IMR-90 (cell line): ENCODE measurements around the gene GFPT1. TPM values are rescaled to one million over a fixed set of nuclear protein-coding genes. Genes with fewer than 3 reads are reported as not detected.

Experiments
- ATAC-seq: fragments of 200-7000 bp; cut with Tn5 transposase; 2 replicates; pipeline ENCODE4 v1.9.1; 2020; ENCODE audit warnings: low read depth, mild to moderate bottlenecking, moderate library complexity
- BruUV-seq: library from RNA; stranded (reverse); fragments of 400-500 nt; replicated peaks from 2 replicates; lab custom pipeline; 2021; lab: Mats Ljungman, UMichigan
- CTCF ChIA-PET: fragments of 300-600 bp; formaldehyde crosslinking; extraction: SDS; loops from one replicate; lab custom pipeline; 2021; ENCODE audit warnings: antibody characterized with exemption; lab: Yijun Ruan, JAX
- POLR2A ChIA-PET: fragments of 300-600 bp; sonication (Branson Sonifier 250); formaldehyde crosslinking; loops from one replicate; lab custom pipeline; 2022; ENCODE audit warnings: antibody characterized with exemption; ENCODE audit not compliant: unreplicated experiment; lab: Charles Lee
- DNase-seq: peaks from one replicate; pipeline ENCODE4 v3.0.0; 2013
- H2AFZ ChIP-seq: replicated peaks from 2 replicates; pipeline ENCODE3; 2013; ENCODE audit warnings: low read length, mild to moderate bottlenecking; ENCODE audit not compliant: poor library complexity
- H2AK5ac ChIP-seq: 2 replicates; pipeline ENCODE4 v1.6.1; 2013; ENCODE audit warnings: low read depth, low read length, inconsistent platforms
- H2AK9ac ChIP-seq: replicated peaks from 2 replicates; pipeline ENCODE3; 2013; ENCODE audit warnings: mild to moderate bottlenecking, low read depth, low read length, moderate library complexity; ENCODE audit not compliant: poor library complexity
- H2BK120ac ChIP-seq: 2 replicates; pipeline ENCODE4 v1.6.1; 2013; ENCODE audit warnings: low read depth, low read length, inconsistent platforms
- H2BK15ac ChIP-seq: 3 replicates; pipeline ENCODE4 v1.6.1; 2013; ENCODE audit warnings: low read depth, low read length, inconsistent platforms
- H2BK20ac ChIP-seq: 2 replicates; pipeline ENCODE4 v1.6.1; 2013; ENCODE audit warnings: low read depth, mild to moderate bottlenecking, inconsistent platforms, low read length, moderate library complexity
- H2BK5ac ChIP-seq: 2 replicates; pipeline ENCODE4 v1.6.1; 2013; ENCODE audit warnings: mild to moderate bottlenecking, low read depth, low read length, inconsistent platforms; ENCODE audit not compliant: poor library complexity, severe bottlenecking
- H3K14ac ChIP-seq: replicated peaks from 2 replicates; pipeline ENCODE4 v1.6.1; 2013; ENCODE audit warnings: low read depth, low read length, inconsistent platforms
- H3K18ac ChIP-seq: 2 replicates; pipeline ENCODE4 v1.6.1; 2013; ENCODE audit warnings: low read depth, low read length, control low read depth
- H3K23ac ChIP-seq: 2 replicates; pipeline ENCODE4 v1.6.1; 2013; ENCODE audit warnings: low read depth, low read length, inconsistent platforms
- H3K27ac ChIP-seq: 2 replicates; pipeline ENCODE4 v1.5.1; 2013; ENCODE audit warnings: mild to moderate bottlenecking, control low read depth, low read length; ENCODE audit not compliant: insufficient read depth
- H3K27me3 ChIP-seq: 2 replicates; pipeline ENCODE4 v1.6.1; 2013; ENCODE audit warnings: low read length; ENCODE audit not compliant: control insufficient read depth, insufficient read depth
- H3K36me3 ChIP-seq: 2 replicates; pipeline ENCODE4 v1.6.1; 2013; ENCODE audit warnings: low read length, mixed read lengths; ENCODE audit not compliant: control insufficient read depth, insufficient read depth
- H3K4ac ChIP-seq: 2 replicates; pipeline ENCODE4 v1.6.1; 2013; ENCODE audit warnings: low read depth, low read length, inconsistent platforms
- H3K4me1 ChIP-seq: 2 replicates; pipeline ENCODE4 v1.6.1; 2013; ENCODE audit warnings: low read length, mixed read lengths; ENCODE audit not compliant: control insufficient read depth, insufficient read depth
- H3K4me2 ChIP-seq: 2 replicates; pipeline ENCODE4 v1.6.1; 2013; ENCODE audit warnings: low read depth, mild to moderate bottlenecking, control low read depth, low read length, moderate library complexity
- H3K4me3 ChIP-seq: 2 replicates; pipeline ENCODE4 v1.5.1; 2013; ENCODE audit warnings: low read depth, mild to moderate bottlenecking, control low read depth, low read length, moderate library complexity; ENCODE audit not compliant: insufficient read depth
- H3K56ac ChIP-seq: 2 replicates; pipeline ENCODE4 v1.6.1; 2013; ENCODE audit warnings: low read length, inconsistent platforms; ENCODE audit not compliant: insufficient read depth; ENCODE audit errors: extremely low read depth
- H3K79me1 ChIP-seq, 2 experiments: 2 replicates each; pipeline ENCODE4 v1.6.1; 2013; ENCODE audit warnings: low read length in 2 of 2, inconsistent platforms in 1 of 2, low read depth in 1 of 2
- H3K9ac ChIP-seq: 2 replicates; pipeline ENCODE4 v1.6.1; 2013; ENCODE audit warnings: low read depth, low read length, control low read depth
- H3K9me1 ChIP-seq: 2 replicates; pipeline ENCODE4 v1.6.1; 2013; ENCODE audit warnings: low read length, inconsistent platforms; ENCODE audit not compliant: insufficient read depth
- H3K9me3 ChIP-seq: 2 replicates; pipeline ENCODE4 v1.6.1; 2013; ENCODE audit warnings: low read length; ENCODE audit not compliant: control insufficient read depth, insufficient read depth
- H4K20me1 ChIP-seq: 2 replicates; pipeline ENCODE4 v1.6.1; 2013; ENCODE audit warnings: low read length, inconsistent platforms; ENCODE audit not compliant: insufficient read depth
- H4K5ac ChIP-seq: 2 replicates; pipeline ENCODE4 v1.6.1; 2013; ENCODE audit warnings: mild to moderate bottlenecking, low read depth, low read length, control low read depth
- H4K8ac ChIP-seq, 2 experiments: 2 replicates each; pipeline ENCODE4 v1.6.1; 2013; ENCODE audit warnings: low read depth in 2 of 2, low read length in 2 of 2, control low read depth in 1 of 2, inconsistent platforms in 1 of 2
- H4K91ac ChIP-seq: 2 replicates; pipeline ENCODE4 v1.6.1; 2013; ENCODE audit warnings: low read depth, low read length, inconsistent platforms; ENCODE audit not compliant: insufficient read depth
- BHLHE40 ChIP-seq: fragments of 150-350 bp; IDR thresholded peaks from 2 replicates; pipeline ENCODE4 v1.6.1; 2016; ENCODE audit warnings: mild to moderate bottlenecking, low read depth, low read length
- CEBPB ChIP-seq: IDR thresholded peaks from 2 replicates; pipeline ENCODE4 v1.6.1; 2012; ENCODE audit warnings: low read depth, low read length, improper control_type of control experiment
- ELK1 ChIP-seq: fragments of 150-350 bp; IDR thresholded peaks from 2 replicates; pipeline ENCODE4 v1.6.1; 2016; ENCODE audit warnings: low read depth, mild to moderate bottlenecking, low read length, moderate library complexity, borderline replicate concordance
- MAFK ChIP-seq: IDR thresholded peaks from 2 replicates; pipeline ENCODE4 v1.6.1; 2012; ENCODE audit warnings: low read depth, low read length, improper control_type of control experiment
- MXI1 ChIP-seq: IDR thresholded peaks from 2 replicates; pipeline ENCODE4 v1.6.1; 2012; ENCODE audit warnings: low read depth, mild to moderate bottlenecking, low read length, moderate library complexity, borderline replicate concordance
- NFE2L2 ChIP-seq: fragments of 150-350 bp; IDR thresholded peaks from 2 replicates; pipeline ENCODE4 v1.6.1; 2016; ENCODE audit warnings: low read depth, mild to moderate bottlenecking, low read length
- POLR2A ChIP-seq: IDR thresholded peaks from 2 replicates; pipeline ENCODE4 v1.6.1; 2012; ENCODE audit warnings: mild to moderate bottlenecking, low read depth, low read length
- RAD21 ChIP-seq: IDR thresholded peaks from 2 replicates; pipeline ENCODE4 v1.6.1; 2012; ENCODE audit warnings: low read length, improper control_type of control experiment
- RCOR1 ChIP-seq: IDR thresholded peaks from 2 replicates; pipeline ENCODE4 v1.6.1; 2012; ENCODE audit warnings: mild to moderate bottlenecking, low read length, improper control_type of control experiment; ENCODE audit not compliant: insufficient replicate concordance
- USF2 ChIP-seq: fragments of 150-350 bp; IDR thresholded peaks from 2 replicates; pipeline ENCODE4 v1.6.1; 2017; ENCODE audit warnings: mild to moderate bottlenecking, antibody characterized with exemption, low read length, low read depth
- WGBS, 2 experiments: methylation state at CpG; one replicate each; pipeline versions ENCODE4 v1.1.5 to v1.1.7; 2013; ENCODE audit warnings: missing lambda C conversion rate in 2 of 2; ENCODE audit not compliant: insufficient read length in 1 of 2; ENCODE audit errors: extremely low coverage in 2 of 2; 5-methylcytosine and 5-hydroxymethylcytosine counted together
- dilution Hi-C: fragments of 300-500 bp; cut with HindIII; formaldehyde crosslinking; loops from one replicate; pipeline ENCODE4 v1.14.3; 2018; ENCODE audit warnings: low sequenced_read_pairs; ENCODE audit not compliant: unreplicated experiment
- in situ Hi-C: fragments of 300-500 bp; cut with MboI; formaldehyde crosslinking; loops from 3 replicates; pipeline ENCODE4 v1.14.3; 2019; ENCODE audit warnings: low sequenced_read_pairs, inconsistent platforms, mixed read lengths
- intact Hi-C: fragments of 100-400 bp; cut with micrococcal nuclease; formaldehyde crosslinking; loops from 2 replicates; pipeline ENCODE4 v1.10.0; 2022
- polyA plus RNA-seq, 3 experiments: library from polyadenylated mRNA; depleted of rRNA; stranded (reverse); fragments of >200 nt; gene quantifications; 2 replicates each; pipeline ENCODE4 v1.2.3, GENCODE V29; 2012; ENCODE audit warnings: low replicate concordance in 1 of 3
- total RNA-seq: library from RNA; depleted of rRNA; stranded (reverse); fragments of >200 nt; gene quantifications from 2 replicates; pipeline ENCODE4 v1.2.3, GENCODE V29; 2012

Gene GFPT1
- total and polyA plus RNA-seq, 2 of the 4 experiments (the other 2 are of a cell fraction), result 23.5 to 52.9 TPM

GRCh38 chr2:69278366-69278765 is 108.7 kb downstream of the GFPT1 start (continued):
- no peak for TF ChIP-seq USF2
- TF ChIP-seq MAFK, result no peak
- no peak for TF ChIP-seq BHLHE40
- TF ChIP-seq POLR2A, result no peak
- no peak for TF ChIP-seq RCOR1
- TF ChIP-seq CEBPB, result no peak
- no peak for TF ChIP-seq RAD21

- Histone ChIP-seq H4K91ac (no peak overlapping the region), H2BK5ac (no peak overlapping the region), H3K14ac (no peak overlapping the region), H3K4me3 (no peak overlapping the region), H2AK9ac (no peak overlapping the region), H2BK120ac (no peak overlapping the region), H3K4me2 (no peak overlapping the region), H2AK5ac (no peak overlapping the region), H2BK15ac (0 out of 3 replicates have a peak overlapping the region, but pooled peaks have one; percentile 30), H4K8ac (no peak overlapping the region), H3K9ac (no peak overlapping the region), H3K27ac (no peak overlapping the region), H3K27me3 (no peaks in the 10 kb centered on the region), H2AFZ (no peak overlapping the region), H4K5ac (no peak overlapping the region), H3K9me1 (peaks cover 7% of the 10 kb centered on the region), H3K4me1 (peaks cover 6% of the 10 kb centered on the region), H3K56ac (no peak overlapping the region), H2BK20ac (no peak overlapping the region), H3K9me3 (no peaks in the 10 kb centered on the region), H3K36me3 (no peaks in the 10 kb centered on the region), H4K20me1 (no peaks in the 10 kb centered on the region), H3K23ac (no peak overlapping the region), H3K18ac (no peak overlapping the region), H3K79me1 (no peaks in the 10 kb centered on the region), H3K4ac (no peak overlapping the region)
- BruUV-seq, result no TSS peak
- dilution Hi-C loops, result no loop called here
- TF ChIP-seq MXI1 (no peak), POLR2A (no peak), RAD21 (no peak), NFE2L2 (no peak), RCOR1 (no peak), ELK1 (no peak), USF2 (no peak)
- CTCF ChIA-PET, result no interaction called here
- intact Hi-C loops, result no loop called here
- no CpG with 5 or more reads among the region's 1 CpG for WGBS, 2 experiments
- ATAC-seq (no peak), DNase-seq (no peak)
- in situ Hi-C loops, result no loop called here
- POLR2A ChIA-PET, result no interaction called here
Observed at GRCh38 chr2:69275490-69275889, 111.5 kb downstream of the GFPT1 start.
